GM13977 (cell line): ENCODE results near the gene DOCK9.

Source experiments
- DNase-seq: peaks from one replicate; pipeline ENCODE4 v3.0.0; 2012; ENCODE audit warnings: low spot score
- CTCF ChIP-seq: IDR thresholded peaks from 2 replicates; pipeline ENCODE4 v1.5.1; 2012; ENCODE audit warnings: mild to moderate bottlenecking, control low read depth; ENCODE audit not compliant: insufficient read depth; ENCODE audit errors: extremely low read depth, missing control alignments
- in situ Hi-C: fragments of 300-500 bp; cut with MboI; formaldehyde crosslinking; loops from one replicate; pipeline ENCODE4 v1.12.0; 2022; ENCODE audit warnings: low sequenced_read_pairs, low pct_unique_long_range_greater_than_20kb, mixed read lengths, inconsistent platforms; ENCODE audit not compliant: unreplicated experiment

The DOCK9 gene

GRCh38 chr13:98803921-98804320 is 173.9 kb downstream of the DOCK9 start:
- TF ChIP-seq CTCF: no peak
- in situ Hi-C loops: no loop called here
- DNase-seq: no peak

- no peak for DNase-seq
- no peak for TF ChIP-seq CTCF
- in situ Hi-C loops: no loop called here
These were observed 174.7 kb downstream of the DOCK9 start for GRCh38 chr13:98803111-98803561.

GRCh38 chr13:98802559-98802958 is 175.3 kb downstream of the DOCK9 start:
- DNase-seq: no peak
- no peak for TF ChIP-seq CTCF
- in situ Hi-C loops: no loop called here

- in situ Hi-C loops: no loop called here
- no peak for DNase-seq
- TF ChIP-seq CTCF: no peak
These were observed 176.0 kb downstream of the DOCK9 start for GRCh38 chr13:98801626-98802418.

- no peak for TF ChIP-seq CTCF
- no peak for DNase-seq
- in situ Hi-C loops: no loop called here
These were observed 177.8 kb downstream of the DOCK9 start for GRCh38 chr13:98800078-98800477.

- TF ChIP-seq CTCF: no peak
- no peak for DNase-seq
- in situ Hi-C loops: no loop called here
These were observed 178.8 kb downstream of the DOCK9 start for GRCh38 chr13:98798849-98799645.
